Activated CD8-positive, alpha-beta memory T cell treated with anti-CD3 and anti-CD28 coated beads for 48 hours (primary cell): Measurements from ENCODE around the gene ECHDC3.

Experiments
- DNase-seq, 3 experiments: peaks; one replicate each; pipeline ENCODE4 v3.0.0-alpha.2; 2020; ENCODE audit warnings: low read depth in 2 of 3, low spot score in 2 of 3

ECHDC3 gene

GRCh38 chr10:11810973-11811372, 68.8 kb downstream of the ECHDC3 start:
- DNase-seq: no peak

GRCh38 chr10:11813177-11813576, 71.0 kb downstream of the ECHDC3 start:
- DNase-seq: no peak
